Nephron (organoid): Measurements from ENCODE around the gene SETD1B.
"Not testable (repeated sequence)": the region's sequence is repeated elsewhere in the genome, so short reads cannot be mapped to it uniquely, and the experiment has no call there.

Experiments used
- H3K27ac Mint-ChIP-seq, 3 experiments: 2 replicates each; pipeline ENCODE4 v1.8.0; 2020; ENCODE audit warnings: mixed read lengths in 3 of 3, mild to moderate bottlenecking in 2 of 3, moderate library complexity in 1 of 3
- H3K27me3 Mint-ChIP-seq: 2 replicates; pipeline ENCODE4 v1.8.0; 2021; ENCODE audit warnings: low read depth, mild to moderate bottlenecking, moderate library complexity, mixed read lengths
- H3K36me3 Mint-ChIP-seq: 2 replicates; pipeline ENCODE4 v1.8.0; 2020; ENCODE audit warnings: low read depth, mixed read lengths
- H3K4me1 Mint-ChIP-seq: 2 replicates; pipeline ENCODE4 v1.8.0; 2020; ENCODE audit warnings: mixed read lengths
- H3K4me3 Mint-ChIP-seq, 3 experiments: 2 replicates each; pipeline ENCODE4 v1.8.0; 2020; ENCODE audit warnings: mild to moderate bottlenecking in 3 of 3, mixed read lengths in 3 of 3, moderate library complexity in 2 of 3
- H3K9me3 Mint-ChIP-seq: 2 replicates; pipeline ENCODE4 v1.8.0; 2020; ENCODE audit warnings: mixed read lengths
- CTCF ChIP-seq, 3 experiments: fragments of 200-600 bp; sonication (generic); IDR thresholded peaks; one replicate each; pipeline ENCODE4 v1.5.0; 2021; ENCODE audit warnings: antibody characterized with exemption in 3 of 3; ENCODE audit not compliant: unreplicated experiment in 3 of 3

The SETD1B gene

DNA sequence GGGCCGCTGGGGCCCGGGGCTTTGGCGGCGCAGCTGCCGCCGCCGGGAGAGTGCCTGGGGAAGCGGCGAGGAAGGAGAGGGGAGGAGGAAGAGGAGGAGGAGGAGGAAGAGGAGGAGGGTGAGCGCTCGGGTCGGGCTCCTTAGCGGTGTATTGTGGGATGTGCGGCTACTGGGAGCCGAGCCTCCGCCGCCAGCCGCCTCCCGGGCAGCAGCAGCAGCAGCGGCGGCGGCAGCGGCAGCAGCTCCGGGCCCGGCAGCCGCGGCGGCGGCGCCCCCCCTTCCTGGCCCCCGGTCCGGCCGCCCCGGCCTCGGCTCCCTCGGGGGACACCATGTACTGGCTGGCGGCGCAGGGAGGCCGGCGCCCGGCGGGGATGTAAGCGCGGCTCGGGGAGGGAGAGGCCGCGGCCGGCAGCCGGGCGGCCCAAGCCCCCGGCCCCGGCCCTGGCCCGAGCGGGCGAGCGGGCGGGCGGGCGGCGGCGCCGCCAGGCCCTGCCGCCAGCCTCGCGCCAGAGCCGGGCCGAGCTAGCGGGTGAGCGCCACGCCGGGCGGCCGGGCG, at the start of gene SETD1B:
SETD1B (plus strand) TSS at position 149 of the 556 bp plus-strand sequence. CDS start 729 bp downstream, outside the sequence.
- Mint-ChIP-seq H3K36me3 (peaks cover 19% of the 10 kb centered on the region), H3K9me3 (no peaks in the 10 kb centered on the region), H3K4me1 (peaks cover 23% of the 10 kb centered on the region), H3K4me3 (peak within 1 kb of the TSS; percentile 98 to 99 (median 98)), H3K27ac (peak within 1 kb of the TSS; percentile 99 to 100 (median 100)), H3K27me3 (no peaks in the 10 kb centered on the region)
- TF ChIP-seq CTCF (IDR thresholded peaks at IDR 0.05; ENCODE audit: unreplicated experiment in 3 of 3), result no peak

GRCh38 chr12:121754836-121755235, 49.0 kb upstream of the SETD1B start:
- H3K27ac Mint-ChIP-seq, result no peak overlapping the region
- no peak overlapping the region for H3K4me3 Mint-ChIP-seq
- H3K9me3 Mint-ChIP-seq, result no peaks in the 10 kb centered on the region
- TF ChIP-seq CTCF (IDR thresholded peaks at IDR 0.05; ENCODE audit: unreplicated experiment in 3 of 3), result no peak
- peaks cover 14% of the 10 kb centered on the region for H3K36me3 Mint-ChIP-seq
- H3K4me1 Mint-ChIP-seq, result no peaks in the 10 kb centered on the region
- H3K27me3 Mint-ChIP-seq, result no peaks in the 10 kb centered on the region

- Mint-ChIP-seq H3K36me3 (peaks cover 14% of the 10 kb centered on the region), H3K9me3 (no peaks in the 10 kb centered on the region), H3K27ac (no peak overlapping the region), H3K4me3 (no peak overlapping the region), H3K4me1 (no peaks in the 10 kb centered on the region), H3K27me3 (no peaks in the 10 kb centered on the region)
- TF ChIP-seq CTCF (IDR thresholded peaks at IDR 0.05; ENCODE audit: unreplicated experiment in 3 of 3), result no peak
Observed at GRCh38 chr12:121755591-121755990, 48.2 kb upstream of the SETD1B start.

GRCh38 chr12:121758536-121758935, 45.3 kb upstream of the SETD1B start:
- H3K4me3 Mint-ChIP-seq, H3K27ac Mint-ChIP-seq, H3K4me1 Mint-ChIP-seq, H3K27me3 Mint-ChIP-seq, H3K9me3 Mint-ChIP-seq: not testable (repeated sequence)
- peaks cover 14% of the 10 kb centered on the region for H3K36me3 Mint-ChIP-seq

GRCh38 chr12:121762269-121762668, 41.5 kb upstream of the SETD1B start:
- Mint-ChIP-seq H3K9me3 (no peaks in the 10 kb centered on the region), H3K4me1 (peaks cover 14% of the 10 kb centered on the region), H3K36me3 (peaks cover 11% of the 10 kb centered on the region), H3K27ac (peak overlapping the region in 2 of 3 experiments; percentile 11 to 28), H3K4me3 (no peak overlapping the region), H3K27me3 (no peaks in the 10 kb centered on the region)
- no peak for TF ChIP-seq CTCF (IDR thresholded peaks at IDR 0.05; ENCODE audit: unreplicated experiment in 3 of 3)

DNA sequence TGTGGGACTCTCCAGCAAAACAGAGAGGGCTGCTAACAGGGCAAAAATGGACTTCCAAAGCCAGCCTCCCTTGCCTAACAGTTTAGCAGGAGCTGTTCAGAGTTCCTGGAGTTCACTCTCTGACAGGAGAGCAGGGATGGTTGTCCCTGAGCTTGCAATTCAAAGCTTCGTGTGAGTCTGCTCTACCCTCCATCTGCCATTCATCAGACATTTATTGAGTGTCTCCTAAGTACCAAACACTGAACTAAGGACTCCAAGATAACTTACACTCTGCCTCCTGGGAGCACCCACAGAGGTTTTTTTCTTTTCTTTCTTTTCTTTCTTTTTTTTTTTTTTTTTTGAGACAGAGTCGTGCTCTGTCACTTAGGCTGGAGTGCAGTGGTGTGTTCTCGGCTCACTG, 39.0 kb upstream of the SETD1B start:
- Mint-ChIP-seq H3K27ac (no peak overlapping the region), H3K27me3 (no peaks in the 10 kb centered on the region), H3K4me1 (peaks cover 29% of the 10 kb centered on the region), H3K9me3 (no peaks in the 10 kb centered on the region), H3K4me3 (no peak overlapping the region), H3K36me3 (peaks cover 4% of the 10 kb centered on the region)
- no peak for TF ChIP-seq CTCF (IDR thresholded peaks at IDR 0.05; ENCODE audit: unreplicated experiment in 3 of 3)
